Smooth muscle cell (in vitro differentiated cells): ENCODE results near the gene FSTL5. TPM values are rescaled to one million over a fixed set of nuclear protein-coding genes. Genes with fewer than 3 reads are reported as not detected.

Experiments used
- DNase-seq: peaks from one replicate; lab custom pipeline; 2025; ENCODE audit not compliant: unreplicated experiment; lab: John Stamatoyannopoulos, UW
- H2AFZ ChIP-seq: fragments of 200-600 bp; sonication (generic); 2 replicates; pipeline ENCODE4 v1.6.0; 2016; ENCODE audit warnings: antibody characterized with exemption, low read depth, mild to moderate bottlenecking
- H3F3A ChIP-seq: fragments of 200-600 bp; sonication (generic); 2 replicates; pipeline ENCODE4 v1.6.0; 2017; ENCODE audit warnings: antibody characterized with exemption, low read depth
- H3K27ac ChIP-seq: fragments of 200-600 bp; sonication (generic); 2 replicates; pipeline ENCODE4 v1.5.1; 2016; ENCODE audit warnings: low read depth, mild to moderate bottlenecking
- H3K27me3 ChIP-seq: fragments of 200-600 bp; sonication (generic); 2 replicates; pipeline ENCODE4 v1.6.1; 2016; ENCODE audit warnings: low read depth, mild to moderate bottlenecking
- H3K36me3 ChIP-seq: fragments of 200-600 bp; sonication (generic); 2 replicates; pipeline ENCODE4 v1.5.1; 2016; ENCODE audit warnings: low read depth
- H3K4me1 ChIP-seq: fragments of 200-600 bp; sonication (generic); 2 replicates; pipeline ENCODE4 v1.5.1; 2016; ENCODE audit warnings: low read depth
- H3K4me2 ChIP-seq: fragments of 200-600 bp; sonication (generic); 2 replicates; pipeline ENCODE4 v1.6.0; 2016; ENCODE audit warnings: mild to moderate bottlenecking
- H3K4me3 ChIP-seq: fragments of 200-600 bp; sonication (generic); 2 replicates; pipeline ENCODE4 v1.5.1; 2016; ENCODE audit warnings: mild to moderate bottlenecking
- H3K79me2 ChIP-seq: fragments of 200-600 bp; sonication (generic); 2 replicates; pipeline ENCODE4 v1.6.0; 2016; ENCODE audit warnings: low read depth, mild to moderate bottlenecking
- H3K9ac ChIP-seq: fragments of 200-600 bp; sonication (generic); 2 replicates; pipeline ENCODE4 v1.6.0; 2016; ENCODE audit warnings: low read depth
- H3K9me3 ChIP-seq: fragments of 200-600 bp; sonication (generic); replicated peaks from 2 replicates; pipeline ENCODE4 v1.5.1; 2016; ENCODE audit warnings: low read depth
- H4K20me1 ChIP-seq: fragments of 200-600 bp; sonication (generic); 2 replicates; pipeline ENCODE4 v1.6.0; 2016; ENCODE audit warnings: low read depth
- WGBS: methylation state at CpG from one replicate; pipeline ENCODE4 v1.1.7; 2016; ENCODE audit warnings: low lambda C conversion rate; 5-methylcytosine and 5-hydroxymethylcytosine counted together
- polyA plus RNA-seq: library from polyadenylated mRNA; unstranded; fragments of >200 nt; fragmentation: Nextera tagmentation; extraction: Ambion mirVana; gene quantifications from 2 replicates; pipeline ENCODE4 v1.2.1, GENCODE V29; 2016
- total RNA-seq: library from RNA; depleted of rRNA; stranded (reverse); fragments of >200 nt; gene quantifications from 2 replicates; pipeline ENCODE4 v1.2.3, GENCODE V29; 2014
- TF ChIP-seq, protein P1 (sequence below): fragments of 200-600 bp; sonication (generic); IDR thresholded peaks from 2 replicates; pipeline ENCODE4 v1.5.1; 2017; ENCODE audit warnings: borderline replicate concordance, mild to moderate bottlenecking, antibody characterized with exemption; ENCODE audit not compliant: insufficient read depth, poor library complexity, severe bottlenecking

The FSTL5 gene
- total and polyA plus RNA-seq, 2 experiments from 2014 or later, result 0.04 TPM; not detected in 1

DNA sequence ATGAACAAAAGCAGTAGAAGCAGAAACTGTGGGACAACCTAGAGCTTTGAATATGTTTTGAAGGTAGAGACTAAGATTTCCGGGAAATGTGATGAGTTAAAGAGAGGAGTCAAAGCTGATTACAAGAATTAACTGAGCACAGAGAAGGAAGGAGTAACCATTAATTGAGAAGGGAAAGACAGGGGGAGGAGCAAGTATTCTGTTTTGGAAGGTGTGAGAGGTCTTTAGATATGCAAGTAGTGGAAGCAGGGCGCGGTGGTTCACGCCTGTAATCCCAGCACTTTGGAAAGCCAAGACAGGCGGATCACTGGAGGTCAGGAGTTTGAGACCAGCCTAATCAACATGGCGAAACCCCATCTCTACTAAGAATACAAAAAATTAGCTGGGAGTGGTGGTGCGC is 171.5 kb downstream of the FSTL5 start:
- no peaks in the 10 kb centered on the region for H3K4me1 ChIP-seq
- 89% methylated on average over 7 of the region's 7 CpGs for WGBS
- H2AFZ ChIP-seq, result no peak overlapping the region
- TF ChIP-seq, protein P1, sequence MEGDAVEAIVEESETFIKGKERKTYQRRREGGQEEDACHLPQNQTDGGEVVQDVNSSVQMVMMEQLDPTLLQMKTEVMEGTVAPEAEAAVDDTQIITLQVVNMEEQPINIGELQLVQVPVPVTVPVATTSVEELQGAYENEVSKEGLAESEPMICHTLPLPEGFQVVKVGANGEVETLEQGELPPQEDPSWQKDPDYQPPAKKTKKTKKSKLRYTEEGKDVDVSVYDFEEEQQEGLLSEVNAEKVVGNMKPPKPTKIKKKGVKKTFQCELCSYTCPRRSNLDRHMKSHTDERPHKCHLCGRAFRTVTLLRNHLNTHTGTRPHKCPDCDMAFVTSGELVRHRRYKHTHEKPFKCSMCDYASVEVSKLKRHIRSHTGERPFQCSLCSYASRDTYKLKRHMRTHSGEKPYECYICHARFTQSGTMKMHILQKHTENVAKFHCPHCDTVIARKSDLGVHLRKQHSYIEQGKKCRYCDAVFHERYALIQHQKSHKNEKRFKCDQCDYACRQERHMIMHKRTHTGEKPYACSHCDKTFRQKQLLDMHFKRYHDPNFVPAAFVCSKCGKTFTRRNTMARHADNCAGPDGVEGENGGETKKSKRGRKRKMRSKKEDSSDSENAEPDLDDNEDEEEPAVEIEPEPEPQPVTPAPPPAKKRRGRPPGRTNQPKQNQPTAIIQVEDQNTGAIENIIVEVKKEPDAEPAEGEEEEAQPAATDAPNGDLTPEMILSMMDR, result no peak
- no peaks in the 10 kb centered on the region for H3K79me2 ChIP-seq
- H3F3A ChIP-seq, result no peaks in the 10 kb centered on the region
- no peaks in the 10 kb centered on the region for H3K36me3 ChIP-seq
- no peak overlapping the region for H3K27ac ChIP-seq
- no peak overlapping the region for H3K4me3 ChIP-seq
- DNase-seq, result no peak
- H3K9me3 ChIP-seq, result no peaks in the 10 kb centered on the region
- no peak overlapping the region for H3K9ac ChIP-seq
- H4K20me1 ChIP-seq, result no peaks in the 10 kb centered on the region
- H3K27me3 ChIP-seq, result no peaks in the 10 kb centered on the region
- no peak overlapping the region for H3K4me2 ChIP-seq

DNA sequence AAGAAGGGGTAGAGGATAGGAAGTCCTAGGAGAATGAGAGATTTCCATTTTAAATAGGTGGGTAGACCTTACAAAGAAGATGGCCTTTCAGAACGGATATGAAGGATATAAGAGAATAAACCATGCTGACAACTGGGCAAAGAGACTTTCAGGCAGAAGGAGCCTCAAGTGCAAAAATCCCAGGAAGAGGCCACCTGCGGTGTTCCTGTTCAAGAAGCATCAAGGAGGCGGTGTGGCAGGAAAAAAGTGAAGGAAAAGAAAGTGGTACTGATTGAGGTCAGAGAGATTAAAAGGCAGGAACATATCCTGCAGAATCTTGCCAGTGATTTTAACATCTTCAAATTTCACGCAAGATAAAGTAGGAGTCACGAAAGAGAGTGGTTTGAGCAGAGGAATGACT is 172.0 kb downstream of the FSTL5 start:
- 81% methylated on average over 5 of the region's 5 CpGs for WGBS
- Histone ChIP-seq H3K4me2 (no peak overlapping the region), H3K27me3 (no peaks in the 10 kb centered on the region), H3K79me2 (no peaks in the 10 kb centered on the region), H3K27ac (no peak overlapping the region), H3K4me1 (no peaks in the 10 kb centered on the region), H3K9ac (no peak overlapping the region), H3K9me3 (no peaks in the 10 kb centered on the region), H3K36me3 (no peaks in the 10 kb centered on the region), H4K20me1 (no peaks in the 10 kb centered on the region), H2AFZ (no peak overlapping the region), H3F3A (no peaks in the 10 kb centered on the region), H3K4me3 (no peak overlapping the region)
- TF ChIP-seq, protein P1, result no peak
- no peak for DNase-seq

DNA sequence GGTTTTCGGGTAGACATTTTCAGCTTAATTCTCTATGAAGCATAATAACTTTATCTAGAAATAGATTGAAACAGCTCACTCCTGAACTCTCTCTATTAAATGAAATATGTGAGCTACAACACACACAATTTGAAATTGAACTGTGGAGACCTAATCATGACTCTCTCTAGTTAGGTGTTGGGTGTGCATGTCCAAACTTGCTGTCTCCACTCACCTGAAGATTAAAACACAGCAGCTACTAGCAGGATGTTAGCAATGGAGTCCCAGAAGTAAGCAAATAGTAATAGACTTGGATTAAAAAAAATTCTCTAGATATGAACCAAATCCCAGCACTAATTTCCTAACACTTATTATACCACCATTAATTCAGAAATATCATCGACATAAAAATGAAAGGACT is 173.1 kb downstream of the FSTL5 start:
- Histone ChIP-seq H3K9ac (no peak overlapping the region), H3K27me3 (no peaks in the 10 kb centered on the region), H3K4me3 (no peak overlapping the region), H3K79me2 (no peaks in the 10 kb centered on the region), H3K4me2 (no peak overlapping the region), H3K36me3 (no peaks in the 10 kb centered on the region), H3F3A (no peaks in the 10 kb centered on the region), H2AFZ (no peak overlapping the region), H3K4me1 (no peaks in the 10 kb centered on the region), H3K9me3 (no peaks in the 10 kb centered on the region), H4K20me1 (no peaks in the 10 kb centered on the region), H3K27ac (no peak overlapping the region)
- WGBS, result 92% methylated on average over 2 of the region's 2 CpGs
- DNase-seq, result no peak
- TF ChIP-seq, protein P1, result no peak

DNA sequence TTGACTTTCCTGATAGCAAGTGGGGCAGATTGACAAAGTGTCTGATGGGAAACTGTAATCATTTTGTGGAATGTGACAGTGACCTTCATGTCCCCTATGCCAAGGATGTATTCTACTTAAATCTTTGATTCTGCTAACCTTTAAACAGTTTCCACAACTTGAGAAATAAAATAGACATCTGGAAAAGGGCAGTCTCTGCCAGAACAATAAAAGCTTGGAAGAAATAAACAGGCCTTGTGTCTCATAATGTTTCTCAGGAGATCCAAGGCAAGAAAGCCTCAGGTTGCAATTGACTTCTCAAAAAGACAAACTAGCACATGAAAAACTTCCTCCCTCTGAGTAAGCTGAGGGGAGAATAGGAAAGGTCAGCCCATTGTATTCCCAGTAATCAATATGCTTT is 174.9 kb downstream of the FSTL5 start:
- H3K4me2 ChIP-seq, result no peak overlapping the region
- no peaks in the 10 kb centered on the region for H3F3A ChIP-seq
- no peak overlapping the region for H3K27ac ChIP-seq
- TF ChIP-seq, protein P1, result no peak
- no peaks in the 10 kb centered on the region for H3K27me3 ChIP-seq
- H2AFZ ChIP-seq, result no peak overlapping the region
- H3K79me2 ChIP-seq, result no peaks in the 10 kb centered on the region
- no peak overlapping the region for H3K4me3 ChIP-seq
- DNase-seq, result no peak
- no peaks in the 10 kb centered on the region for H3K36me3 ChIP-seq
- no peaks in the 10 kb centered on the region for H3K9me3 ChIP-seq
- H4K20me1 ChIP-seq, result no peaks in the 10 kb centered on the region
- no peak overlapping the region for H3K9ac ChIP-seq
- H3K4me1 ChIP-seq, result no peaks in the 10 kb centered on the region
